ENCODE measurements around the gene CX3CL1. TPM values are rescaled to one million over a fixed set of nuclear protein-coding genes. Genes with fewer than 3 reads are reported as not detected.
A peak's percentile ranks its signal among the peaks of the same experiment; 100 is the strongest.

Gene CX3CL1
- total and polyA plus RNA-seq, 2 of the 13 experiments (the other 11 are each of a cell fraction or from before 2014, with no cell fraction given), result 57.3 to 60.8 TPM

DNA sequence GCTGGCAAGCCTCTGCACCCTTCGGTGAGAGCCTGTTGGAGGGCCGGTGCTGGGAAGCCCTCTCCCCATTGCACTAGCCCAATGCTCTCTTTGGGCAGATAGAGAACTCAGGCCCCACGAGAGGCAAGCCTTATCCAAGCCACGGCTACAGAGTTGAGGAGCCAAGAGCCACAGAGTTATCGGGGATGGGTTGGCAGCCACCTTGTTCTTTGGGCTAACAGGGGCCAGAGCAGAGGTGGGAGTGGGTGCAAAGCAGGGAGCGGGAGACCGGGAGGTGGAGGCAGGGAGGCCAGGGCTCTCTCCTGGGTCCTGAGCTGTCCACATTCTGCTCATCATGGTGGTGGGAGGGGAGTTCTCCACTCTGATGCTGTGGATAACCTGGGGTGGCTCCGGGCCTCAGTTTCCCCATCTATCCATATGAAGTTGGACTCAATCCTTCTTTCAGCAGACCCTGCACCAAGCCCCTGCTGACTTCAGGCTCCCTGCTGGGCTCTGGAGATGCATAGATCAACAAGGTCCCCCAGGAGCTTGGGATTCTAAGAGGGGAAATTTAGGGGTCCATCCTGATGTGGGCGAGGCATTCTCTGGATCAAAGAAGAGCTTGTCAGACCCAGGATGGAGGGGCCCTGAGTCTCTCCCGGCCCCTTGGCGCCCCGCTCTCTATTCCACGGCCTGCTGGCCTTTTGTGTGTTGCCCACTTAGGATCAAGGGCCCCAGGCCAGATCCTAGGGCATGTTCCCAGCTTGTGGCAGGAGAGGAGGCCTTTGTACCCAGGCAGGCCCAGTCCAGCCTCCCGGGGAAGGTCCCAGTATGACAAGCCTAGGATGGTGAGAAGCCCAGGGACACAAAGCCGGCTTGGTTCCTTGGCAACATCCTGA is 557 bp upstream of the CX3CL1 start (continued):
- TF ChIP-seq HIVEP1 (CRISPR knock-in tag; IDR thresholded peaks at IDR 0.05), result no peak
- no peak for TF ChIP-seq HMGXB4 (CRISPR knock-in tag; IDR thresholded peaks at IDR 0.05; ENCODE audit: borderline replicate concordance in 1 of 2, low read depth in 1 of 2)
- TF ChIP-seq ZNF333 (CRISPR knock-in tag; IDR thresholded peaks at IDR 0.05; ENCODE audit: borderline replicate concordance), result no peak
- no peak for TF ChIP-seq ZNF101 (CRISPR knock-in tag; IDR thresholded peaks at IDR 0.05; ENCODE audit: borderline replicate concordance, low read depth)
- TF ChIP-seq EP300 (IDR thresholded peaks at IDR 0.05; ENCODE audit: low read depth in 2 of 2, low read length in 2 of 2), result peak in 1 of 2 experiments; percentile 39; a peak in 1 of 4 replicates
- TF ChIP-seq EP300 (CRISPR knock-in tag; IDR thresholded peaks at IDR 0.05; ENCODE audit: borderline replicate concordance), result no peak
- TF ChIP-seq HHEX (CRISPR knock-in tag; IDR thresholded peaks at IDR 0.05), result 0 out of 2 replicates have a peak, but pooled peaks have one; percentile 16
- TF ChIP-seq ZNF263 (CRISPR knock-in tag; IDR thresholded peaks at IDR 0.05), result no peak
- TF ChIP-seq, protein P1, sequence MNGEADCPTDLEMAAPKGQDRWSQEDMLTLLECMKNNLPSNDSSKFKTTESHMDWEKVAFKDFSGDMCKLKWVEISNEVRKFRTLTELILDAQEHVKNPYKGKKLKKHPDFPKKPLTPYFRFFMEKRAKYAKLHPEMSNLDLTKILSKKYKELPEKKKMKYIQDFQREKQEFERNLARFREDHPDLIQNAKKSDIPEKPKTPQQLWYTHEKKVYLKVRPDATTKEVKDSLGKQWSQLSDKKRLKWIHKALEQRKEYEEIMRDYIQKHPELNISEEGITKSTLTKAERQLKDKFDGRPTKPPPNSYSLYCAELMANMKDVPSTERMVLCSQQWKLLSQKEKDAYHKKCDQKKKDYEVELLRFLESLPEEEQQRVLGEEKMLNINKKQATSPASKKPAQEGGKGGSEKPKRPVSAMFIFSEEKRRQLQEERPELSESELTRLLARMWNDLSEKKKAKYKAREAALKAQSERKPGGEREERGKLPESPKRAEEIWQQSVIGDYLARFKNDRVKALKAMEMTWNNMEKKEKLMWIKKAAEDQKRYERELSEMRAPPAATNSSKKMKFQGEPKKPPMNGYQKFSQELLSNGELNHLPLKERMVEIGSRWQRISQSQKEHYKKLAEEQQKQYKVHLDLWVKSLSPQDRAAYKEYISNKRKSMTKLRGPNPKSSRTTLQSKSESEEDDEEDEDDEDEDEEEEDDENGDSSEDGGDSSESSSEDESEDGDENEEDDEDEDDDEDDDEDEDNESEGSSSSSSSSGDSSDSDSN (CRISPR knock-in tag; IDR thresholded peaks at IDR 0.05), result peak; percentile 73; the same call in 1 of the 2 replicates
- TF ChIP-seq AHDC1 (CRISPR knock-in tag; IDR thresholded peaks at IDR 0.05; ENCODE audit: borderline replicate concordance), result no peak
- TF ChIP-seq ZMAT3 (CRISPR knock-in tag; conservative IDR thresholded peaks at IDR 0.05), result peak; percentile 9; the same call in 1 of the 2 replicates
- TF ChIP-seq ZNF773 (CRISPR knock-in tag; IDR thresholded peaks at IDR 0.05; ENCODE audit: borderline replicate concordance), result no peak
- no peak for TF ChIP-seq ZNF362 (CRISPR knock-in tag; IDR thresholded peaks at IDR 0.05; ENCODE audit: borderline replicate concordance)
- no peak for TF ChIP-seq ZNF776 (CRISPR knock-in tag; IDR thresholded peaks at IDR 0.05)
- no peak for TF ChIP-seq BCL6 (CRISPR knock-in tag; IDR thresholded peaks at IDR 0.05)

Data from HepG2 (cell line).